ENCODE data around the gene SPATA2.

SPATA2 gene

GRCh38 chr20:49868964-49869363, 46.4 kb downstream of the SPATA2 start:
- no peak for DNase-seq
- H3K9ac ChIP-seq (ENCODE audit: low read length) = no peak overlapping the region
- H2AFZ ChIP-seq (ENCODE audit: low read length) = no peak overlapping the region
- H3K27ac ChIP-seq (ENCODE audit: low read length) = no peak overlapping the region
- H3K27me3 ChIP-seq (replicated peaks; ENCODE audit: insufficient read depth, low read length) = no peaks in the 10 kb centered on the region
- no peaks in the 10 kb centered on the region for H3K9me3 ChIP-seq (replicated peaks; ENCODE audit: insufficient read depth, low read length)
- no peak overlapping the region for H3K4me2 ChIP-seq (ENCODE audit: low read depth, low read length)
- no peaks in the 10 kb centered on the region for H3F3A ChIP-seq (ENCODE audit: insufficient read depth, low read length)
- H3K36me3 ChIP-seq (replicated peaks; ENCODE audit: insufficient read depth, low read length) = no peaks in the 10 kb centered on the region
- no peaks in the 10 kb centered on the region for H3K9me2 ChIP-seq (replicated peaks; ENCODE audit: insufficient read depth, low read length)
- H4K20me1 ChIP-seq (ENCODE audit: insufficient read depth, low read length) = no peaks in the 10 kb centered on the region
- no peaks in the 10 kb centered on the region for H3K79me2 ChIP-seq (ENCODE audit: low read length)
- no peaks in the 10 kb centered on the region for H3K4me1 ChIP-seq (ENCODE audit: low read length)
- H3K4me3 ChIP-seq (ENCODE audit: low read length) = no peak overlapping the region
- TF ChIP-seq CTCF (IDR thresholded peaks at IDR 0.05; ENCODE audit: low read length) (no peak), EZH2 (optimal IDR thresholded peaks at IDR 0.05; ENCODE audit: low read depth, low read length) (no peak), EZH2phosphoT487 (IDR thresholded peaks at IDR 0.05; ENCODE audit: low read length) (no peak)

DNA sequence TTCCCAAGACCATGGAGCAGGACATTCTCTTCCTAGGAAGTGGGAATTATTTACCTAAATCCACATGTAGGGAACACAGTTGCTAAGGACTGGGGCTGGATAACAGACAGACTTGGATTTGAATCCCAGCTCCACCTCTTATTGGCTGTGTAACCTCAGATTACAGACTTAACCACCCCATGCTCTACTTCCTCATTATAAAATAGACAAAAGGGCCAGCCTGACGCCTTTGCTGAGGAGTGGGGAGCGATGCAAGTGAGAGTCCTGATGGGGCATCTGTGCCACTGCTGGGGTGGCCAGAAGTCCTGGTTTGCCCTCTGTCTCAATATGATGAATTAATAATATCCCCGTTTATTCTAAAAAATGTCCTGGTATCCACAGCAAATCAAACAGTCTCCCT, 46.8 kb downstream of the SPATA2 start:
- H3K4me1 ChIP-seq (ENCODE audit: low read length) = no peaks in the 10 kb centered on the region
- H3K9ac ChIP-seq (ENCODE audit: low read length) = no peak overlapping the region

GRCh38 chr20:49867453-49868215, 47.7 kb downstream of the SPATA2 start:
- DNase-seq = no peak
- H3F3A ChIP-seq (ENCODE audit: insufficient read depth, low read length) = no peaks in the 10 kb centered on the region
- H3K27ac ChIP-seq (ENCODE audit: low read length) = no peak overlapping the region
- H3K4me3 ChIP-seq (ENCODE audit: low read length) = no peak overlapping the region
- H3K27me3 ChIP-seq (replicated peaks; ENCODE audit: insufficient read depth, low read length) = no peaks in the 10 kb centered on the region
- no peaks in the 10 kb centered on the region for H3K9me2 ChIP-seq (replicated peaks; ENCODE audit: insufficient read depth, low read length)
- no peaks in the 10 kb centered on the region; the same call in 1 of the 2 replicates for H3K36me3 ChIP-seq (replicated peaks; ENCODE audit: insufficient read depth, low read length)
- no peaks in the 10 kb centered on the region for H3K9me3 ChIP-seq (replicated peaks; ENCODE audit: insufficient read depth, low read length)
- no peaks in the 10 kb centered on the region for H3K4me1 ChIP-seq (ENCODE audit: low read length)
- no peak overlapping the region for H3K9ac ChIP-seq (ENCODE audit: low read length)
- no peaks in the 10 kb centered on the region for H4K20me1 ChIP-seq (ENCODE audit: insufficient read depth, low read length)
- TF ChIP-seq EZH2 (optimal IDR thresholded peaks at IDR 0.05; ENCODE audit: low read depth, low read length) (no peak), CTCF (IDR thresholded peaks at IDR 0.05; ENCODE audit: low read length) (no peak), EZH2phosphoT487 (IDR thresholded peaks at IDR 0.05; ENCODE audit: low read length) (no peak)
- H3K79me2 ChIP-seq (ENCODE audit: low read length) = no peaks in the 10 kb centered on the region
- H2AFZ ChIP-seq (ENCODE audit: low read length) = no peak overlapping the region
- H3K4me2 ChIP-seq (ENCODE audit: low read depth, low read length) = no peak overlapping the region

More for the DNA sequence above, 46.8 kb downstream of the SPATA2 start:
- no peak for DNase-seq
- Histone ChIP-seq H2AFZ (ENCODE audit: low read length) (no peak overlapping the region), H3K27ac (ENCODE audit: low read length) (no peak overlapping the region), H3K36me3 (replicated peaks; ENCODE audit: insufficient read depth, low read length) (no peaks in the 10 kb centered on the region), H3K79me2 (ENCODE audit: low read length) (no peaks in the 10 kb centered on the region), H3K27me3 (replicated peaks; ENCODE audit: insufficient read depth, low read length) (no peaks in the 10 kb centered on the region), H3K4me3 (ENCODE audit: low read length) (no peak overlapping the region), H3K4me2 (ENCODE audit: low read depth, low read length) (no peak overlapping the region), H4K20me1 (ENCODE audit: insufficient read depth, low read length) (no peaks in the 10 kb centered on the region), H3F3A (ENCODE audit: insufficient read depth, low read length) (no peaks in the 10 kb centered on the region), H3K9me3 (replicated peaks; ENCODE audit: insufficient read depth, low read length) (no peaks in the 10 kb centered on the region), H3K9me2 (replicated peaks; ENCODE audit: insufficient read depth, low read length) (no peaks in the 10 kb centered on the region)
- TF ChIP-seq EZH2phosphoT487 (IDR thresholded peaks at IDR 0.05; ENCODE audit: low read length) (no peak), EZH2 (optimal IDR thresholded peaks at IDR 0.05; ENCODE audit: low read depth, low read length) (no peak), CTCF (IDR thresholded peaks at IDR 0.05; ENCODE audit: low read length) (no peak)
